ENCODE data around the gene RNFT1. TPM values are rescaled to one million over a fixed set of nuclear protein-coding genes. Genes with fewer than 3 reads are reported as not detected.

Gene RNFT1, protein sequence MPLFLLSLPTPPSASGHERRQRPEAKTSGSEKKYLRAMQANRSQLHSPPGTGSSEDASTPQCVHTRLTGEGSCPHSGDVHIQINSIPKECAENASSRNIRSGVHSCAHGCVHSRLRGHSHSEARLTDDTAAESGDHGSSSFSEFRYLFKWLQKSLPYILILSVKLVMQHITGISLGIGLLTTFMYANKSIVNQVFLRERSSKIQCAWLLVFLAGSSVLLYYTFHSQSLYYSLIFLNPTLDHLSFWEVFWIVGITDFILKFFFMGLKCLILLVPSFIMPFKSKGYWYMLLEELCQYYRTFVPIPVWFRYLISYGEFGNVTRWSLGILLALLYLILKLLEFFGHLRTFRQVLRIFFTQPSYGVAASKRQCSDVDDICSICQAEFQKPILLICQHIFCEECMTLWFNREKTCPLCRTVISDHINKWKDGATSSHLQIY
- total RNA-seq (2014; rRNA removed; shearing (Covaris generic)) = 14.5 and 17.1 TPM in 2 replicates

DNA sequence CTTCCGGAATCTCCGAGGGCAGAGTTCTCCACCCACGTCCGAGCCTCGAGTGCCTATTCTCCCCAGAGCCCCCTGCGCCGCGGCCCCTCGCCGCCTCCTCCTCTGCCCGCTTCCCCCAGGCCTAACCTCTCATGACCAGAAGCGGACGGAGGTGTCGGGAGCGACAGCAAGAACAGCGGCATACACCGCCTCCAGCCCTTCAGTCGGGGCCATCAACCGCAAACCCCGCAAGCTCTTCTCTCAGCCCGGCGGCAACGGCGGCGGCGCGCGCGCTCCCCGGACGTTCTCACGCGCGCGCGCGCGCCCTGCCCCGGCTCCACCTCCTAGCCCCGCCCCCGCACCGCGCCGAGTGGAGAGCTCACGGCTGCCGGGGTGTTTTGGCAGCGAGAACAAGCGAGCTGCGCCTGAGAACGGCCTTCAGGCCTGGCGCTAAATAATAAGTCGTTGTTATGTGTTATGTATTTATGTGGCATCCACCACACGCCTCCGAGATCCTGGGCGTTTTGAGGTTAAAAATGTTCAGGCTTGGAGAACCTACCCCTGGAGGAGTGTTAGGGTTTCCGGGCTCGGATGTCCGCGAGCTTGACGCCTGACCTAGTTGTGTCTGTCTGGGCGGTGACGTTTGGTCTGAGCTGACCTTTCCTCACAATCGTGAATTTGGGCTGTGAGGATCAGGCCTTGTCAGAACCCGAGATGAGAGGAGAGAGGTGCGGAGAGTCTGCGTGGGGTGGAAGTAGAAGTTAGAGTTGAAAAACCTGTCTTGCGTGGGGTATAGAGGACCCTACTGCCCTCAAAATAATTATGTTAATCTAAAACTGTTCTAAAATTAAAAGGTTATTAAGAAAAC, at the start of gene RNFT1:
RNFT1 (minus strand) TSS at position 259 of the 847 bp plus-strand sequence; CDS start at position 182, 77 bp downstream.

Small RNA genes within 50 kb of the gene (small RNA-seq; reads per million reads assigned to genes)
- not detected for gene RPS29P21

Other genes with a start within 250 kb of the RNFT1 start
- 2.9 and 4.0 TPM in 2 replicates for gene TUBD1, start 71.8 kb downstream of the RNFT1 start, total RNA-seq (2014; rRNA removed; shearing (Covaris generic))
- 23.0 and 25.6 TPM in 2 replicates for gene RPS6KB1, start 71.6 kb downstream of the RNFT1 start, total RNA-seq (2014; rRNA removed; shearing (Covaris generic))
- gene HEATR6, start 114.2 kb upstream of the RNFT1 start, total RNA-seq (2014; rRNA removed; shearing (Covaris generic)) = 15.6 and 18.1 TPM in 2 replicates
- gene CA4, start 185.2 kb upstream of the RNFT1 start, total RNA-seq (2014; rRNA removed; shearing (Covaris generic)) = not detected in 2 replicates